ENCODE results near the gene EID1.

- no peak for TF ChIP-seq EP300 (IDR thresholded peaks at IDR 0.05)
- no peak for TF ChIP-seq CTCF (IDR thresholded peaks at IDR 0.05)
- TF ChIP-seq POLR2A (IDR thresholded peaks at IDR 0.05) = no peak
- TF ChIP-seq POLR2AphosphoS5 (IDR thresholded peaks at IDR 0.05) = no peak
Observed at GRCh38 chr15:48888836-48889235, 10.9 kb downstream of the EID1 start.

Measured in gastroesophageal sphincter (tissue), 3 donors.